ENCODE results near the gene NECAB2. TPM values are rescaled to one million over a fixed set of nuclear protein-coding genes. Genes with fewer than 3 reads are reported as not detected.

Gene NECAB2
- total RNA-seq, 4 donors from 2014 or later = not detected

- DNase-seq (ENCODE audit: low spot score in 2 of 2) = no peak
- H3K27me3 ChIP-seq = peaks cover 23% of the 10 kb centered on the region
- no peak overlapping the region for H3K27ac ChIP-seq
- WGBS = 81% methylated on average over 7 of the region's 22 CpGs
- no peaks in the 10 kb centered on the region for H3K9me3 ChIP-seq
- no peak for TF ChIP-seq POLR2A (IDR thresholded peaks at IDR 0.05)
- H3K36me3 ChIP-seq = no peaks in the 10 kb centered on the region
- H3K4me1 ChIP-seq = peaks cover 3% of the 10 kb centered on the region
- no peak overlapping the region for H3K4me3 ChIP-seq
Measured at GRCh38 chr16:83973581-83974385, 5.7 kb downstream of the NECAB2 start.

- H3K9me3 ChIP-seq = no peaks in the 10 kb centered on the region
- H3K27ac ChIP-seq = no peak overlapping the region
- H3K4me3 ChIP-seq = no peak overlapping the region
- H3K36me3 ChIP-seq = no peaks in the 10 kb centered on the region
- H3K27me3 ChIP-seq = peaks cover 16% of the 10 kb centered on the region
- no peak for DNase-seq (ENCODE audit: low spot score in 2 of 2)
- 31% methylated on average over 7 of the region's 7 CpGs for WGBS
- no peak for TF ChIP-seq EP300 (IDR thresholded peaks at IDR 0.05)
- TF ChIP-seq CTCF (IDR thresholded peaks at IDR 0.05) = no peak
- TF ChIP-seq POLR2AphosphoS5 (IDR thresholded peaks at IDR 0.05) = no peak
- TF ChIP-seq POLR2A (IDR thresholded peaks at IDR 0.05) = no peak
- H3K4me1 ChIP-seq = no peaks in the 10 kb centered on the region
Measured at GRCh38 chr16:83974475-83974874, 6.4 kb downstream of the NECAB2 start.

GRCh38 chr16:83975590-83976260 lies 7.7 kb downstream of the NECAB2 start:
- H3K27ac ChIP-seq = no peak overlapping the region
- WGBS = 81% methylated on average over 14 of the region's 15 CpGs
- no peak for DNase-seq (ENCODE audit: low spot score in 2 of 2)
- no peaks in the 10 kb centered on the region for H3K36me3 ChIP-seq
- no peaks in the 10 kb centered on the region for H3K9me3 ChIP-seq
- TF ChIP-seq POLR2A (IDR thresholded peaks at IDR 0.05) (no peak), CTCF (IDR thresholded peaks at IDR 0.05) (no peak)
- no peaks in the 10 kb centered on the region for H3K4me1 ChIP-seq
- peaks cover 10% of the 10 kb centered on the region for H3K27me3 ChIP-seq
- no peak overlapping the region for H3K4me3 ChIP-seq

GRCh38 chr16:83977056-83977815 lies 9.2 kb downstream of the NECAB2 start:
- Histone ChIP-seq H3K9me3 (no peaks in the 10 kb centered on the region), H3K27ac (no peak overlapping the region), H3K4me3 (no peak overlapping the region), H3K36me3 (no peaks in the 10 kb centered on the region), H3K27me3 (peaks cover 10% of the 10 kb centered on the region), H3K4me1 (no peaks in the 10 kb centered on the region)
- 96% methylated on average over 4 of the region's 6 CpGs for WGBS
- DNase-seq (ENCODE audit: low spot score in 2 of 2) = no peak
- TF ChIP-seq POLR2A (IDR thresholded peaks at IDR 0.05) (no peak), CTCF (IDR thresholded peaks at IDR 0.05) (no peak), POLR2AphosphoS5 (IDR thresholded peaks at IDR 0.05) (no peak), EP300 (IDR thresholded peaks at IDR 0.05) (no peak)

GRCh38 chr16:83978401-83978904 lies 10.4 kb downstream of the NECAB2 start:
- Histone ChIP-seq H3K27me3 (peaks cover 10% of the 10 kb centered on the region), H3K4me3 (no peak overlapping the region), H3K9me3 (no peaks in the 10 kb centered on the region), H3K36me3 (no peaks in the 10 kb centered on the region), H3K4me1 (no peaks in the 10 kb centered on the region), H3K27ac (no peak overlapping the region)
- TF ChIP-seq POLR2AphosphoS5 (IDR thresholded peaks at IDR 0.05) (no peak), CTCF (IDR thresholded peaks at IDR 0.05) (no peak), EP300 (IDR thresholded peaks at IDR 0.05) (no peak), POLR2A (IDR thresholded peaks at IDR 0.05) (no peak)
- 83% methylated on average over 5 of the region's 5 CpGs for WGBS
- no peak for DNase-seq (ENCODE audit: low spot score in 2 of 2)

All from suprapubic skin (tissue), 4 donors.